Measurements from ENCODE around the gene CWC15.

- TF ChIP-seq EP300 (IDR thresholded peaks at IDR 0.05) (no peak), POLR2A (IDR thresholded peaks at IDR 0.05) (no peak)
Measured at GRCh38 chr11:94923004-94923334, 50.4 kb downstream of the CWC15 start.

Data from gastroesophageal sphincter (tissue), 2 donors.